GM19452 (cell line): ENCODE results near the gene SNRPA1.

Experiments
- ATAC-seq: cut with Tn5 transposase; IDR thresholded peaks from one replicate; pipeline ENCODE4 v1.9.1; 2021; ENCODE audit not compliant: unreplicated experiment

SNRPA1 gene

DNA sequence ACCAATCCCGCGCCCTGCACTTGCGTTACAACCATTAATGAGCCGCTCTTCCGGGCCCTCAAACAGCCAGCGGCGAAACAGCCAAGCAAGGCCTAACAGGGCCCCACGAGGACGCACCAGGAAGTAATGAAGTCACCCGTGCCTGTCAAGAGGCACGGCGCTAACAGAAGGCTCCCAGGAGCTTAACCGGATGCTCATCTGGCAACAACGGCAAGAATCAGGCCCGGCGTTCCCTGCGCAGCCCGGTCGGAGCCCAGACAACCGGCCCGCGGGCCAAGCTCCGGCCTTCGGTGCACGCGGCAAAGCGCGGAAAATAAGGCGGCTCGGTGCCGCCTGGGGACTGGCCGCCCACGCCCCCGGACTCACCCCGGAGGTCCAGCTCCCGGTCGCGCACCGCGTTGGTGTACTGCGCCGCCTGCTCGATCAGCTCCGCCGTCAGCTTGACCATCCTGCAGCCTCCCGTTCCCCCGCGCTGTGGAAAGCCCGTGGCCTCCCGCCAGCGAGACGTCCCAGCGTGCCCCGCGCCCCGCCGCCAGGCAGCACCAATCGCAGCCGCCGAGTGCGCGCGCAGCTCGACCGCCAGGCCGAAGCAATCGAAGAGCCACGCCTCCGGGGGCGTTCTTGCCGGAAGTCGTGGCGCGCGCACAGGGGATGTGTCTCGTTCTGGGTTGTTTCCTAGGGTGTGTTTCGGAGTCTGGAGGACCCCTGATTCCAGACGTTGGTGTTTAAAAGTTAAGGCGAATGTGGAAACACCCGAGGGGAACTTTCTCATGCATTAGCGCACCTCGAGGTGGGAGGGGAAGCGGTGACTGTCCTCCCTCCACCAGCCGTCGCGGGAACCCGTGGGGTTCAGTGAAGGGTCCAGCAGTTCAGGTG is at the start of gene SNRPA1:
Gene SNRPA1 (minus strand): TSS at position 518 of the 876 bp plus-strand sequence. CDS start 70 bp downstream, at position 448.
- peak; percentile 74 for ATAC-seq

- no peak for ATAC-seq
Observed at GRCh38 chr15:101342056-101342455, 47.0 kb upstream of the SNRPA1 start.

DNA sequence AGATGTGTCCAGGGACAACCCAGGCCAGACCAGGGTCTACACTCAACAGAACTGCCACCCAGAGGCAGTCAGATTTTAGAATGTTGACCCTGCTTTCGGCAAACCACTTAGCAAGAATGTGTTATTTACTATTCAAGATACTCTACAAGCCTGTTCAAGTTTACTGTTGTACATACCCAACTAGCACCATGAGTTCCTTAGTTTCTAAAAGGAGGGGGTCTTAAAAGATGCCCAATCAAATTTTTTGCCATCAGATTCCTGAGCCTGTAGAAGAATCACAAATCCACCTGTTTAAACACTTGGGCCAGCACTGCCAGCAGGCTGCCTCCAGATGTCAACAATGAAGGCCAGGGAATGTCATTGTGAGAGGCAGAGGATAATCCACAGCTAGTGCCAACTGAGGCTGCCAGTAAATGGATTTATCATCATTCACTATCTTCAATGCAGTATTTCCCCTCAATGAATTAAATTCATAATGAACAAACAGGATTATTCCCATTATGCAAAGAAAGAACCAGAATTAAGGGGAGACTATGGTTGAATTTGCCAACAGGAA is 43.5 kb upstream of the SNRPA1 start:
- ATAC-seq, result no peak

DNA sequence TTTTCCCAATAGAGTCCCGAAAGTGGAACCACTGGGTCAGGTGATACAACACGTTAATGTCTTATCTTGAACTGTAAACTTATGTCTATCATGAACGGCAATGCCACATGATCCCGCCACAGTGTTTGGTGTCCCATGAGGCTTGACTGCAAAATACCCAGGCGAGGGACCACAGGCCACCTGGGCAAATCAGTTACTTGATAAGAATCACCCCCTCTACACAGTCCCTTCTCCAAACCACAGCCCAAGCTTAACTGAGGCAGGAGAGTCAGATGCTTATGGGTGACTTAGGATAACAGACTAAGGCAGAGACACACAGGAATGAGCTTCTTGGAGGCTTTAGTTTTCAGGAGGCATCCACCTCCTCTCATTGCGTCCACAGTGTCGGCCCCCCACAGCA is 42.9 kb upstream of the SNRPA1 start:
- no peak for ATAC-seq

DNA sequence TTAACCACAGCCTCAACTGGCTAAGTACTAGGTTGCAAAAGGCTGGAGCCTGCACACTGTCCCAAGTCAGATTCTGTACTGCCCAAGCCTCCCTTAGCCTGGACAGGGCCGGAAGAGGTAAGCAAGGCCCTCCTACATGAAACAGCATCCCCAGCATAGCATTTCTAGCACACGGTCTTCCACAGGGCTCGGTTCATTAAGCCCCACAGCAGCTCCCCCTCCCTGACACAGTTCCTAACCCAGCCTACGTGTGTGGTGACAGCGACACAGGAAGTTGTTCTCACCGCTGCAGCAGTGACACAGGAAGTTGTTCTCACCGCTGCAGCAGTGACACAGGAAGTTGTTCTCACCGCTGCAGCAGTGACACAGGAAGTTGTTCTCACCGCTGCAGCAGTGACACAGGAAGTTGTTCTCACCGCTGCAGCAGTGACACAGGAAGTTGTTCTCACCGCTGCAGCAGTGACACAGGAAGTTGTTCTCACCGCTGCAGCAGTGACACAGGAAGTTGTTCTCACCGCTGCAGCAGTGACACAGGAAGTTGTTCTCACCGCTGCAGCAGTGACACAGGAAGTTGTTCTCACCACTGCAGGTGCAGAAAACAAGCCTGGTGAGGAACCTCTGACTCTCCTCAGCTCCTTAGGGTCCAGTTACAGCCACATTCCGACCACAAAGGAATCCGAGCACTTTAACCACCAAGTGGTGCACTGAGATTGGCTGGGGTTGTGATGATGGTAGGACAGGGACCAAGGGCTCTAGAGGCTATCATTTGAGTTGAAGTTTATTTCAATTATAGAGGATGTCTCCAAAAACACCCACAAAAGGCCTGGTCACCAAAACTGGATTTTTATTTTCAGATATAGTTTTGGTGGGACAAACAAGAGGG is 39.1 kb upstream of the SNRPA1 start:
- ATAC-seq, result peak; percentile 54

- no peak for ATAC-seq
Observed at GRCh38 chr15:101332061-101332467, 37.0 kb upstream of the SNRPA1 start.

GRCh38 chr15:101329867-101330380 is 34.9 kb upstream of the SNRPA1 start:
- no peak for ATAC-seq

DNA sequence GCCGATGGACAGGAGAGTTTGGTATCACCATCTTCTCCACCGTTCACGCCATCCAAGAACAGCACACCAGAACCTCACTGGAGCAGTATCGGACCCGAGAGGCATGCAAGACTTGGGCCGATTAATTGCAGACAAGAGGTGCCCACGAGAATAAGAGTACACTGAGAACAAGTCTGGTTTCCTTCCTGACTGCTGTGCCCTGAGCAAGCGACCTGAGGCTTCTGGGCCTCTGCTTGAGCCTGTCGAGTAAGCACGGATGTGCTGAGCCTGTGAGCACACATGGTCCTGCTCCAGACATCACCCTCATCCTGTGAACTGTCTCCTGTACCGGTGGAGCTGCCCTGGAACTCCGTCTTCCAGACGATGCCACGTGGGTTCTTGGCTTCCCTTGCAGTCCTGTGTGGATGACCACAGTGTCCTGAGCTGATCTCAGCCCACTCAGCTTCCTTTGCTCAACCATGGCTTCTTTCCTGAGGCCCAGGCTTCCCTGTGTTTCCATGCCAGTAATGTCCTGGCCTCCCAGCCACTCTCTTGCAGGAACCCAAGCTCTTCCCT is 34.3 kb upstream of the SNRPA1 start:
- no peak for ATAC-seq

- no peak for ATAC-seq
Observed at GRCh38 chr15:101328001-101328400, 33.0 kb upstream of the SNRPA1 start.

- no peak for ATAC-seq
Observed at GRCh38 chr15:101327147-101327740, 32.2 kb upstream of the SNRPA1 start.

- no peak for ATAC-seq
Observed at GRCh38 chr15:101326462-101327146, 31.6 kb upstream of the SNRPA1 start.

DNA sequence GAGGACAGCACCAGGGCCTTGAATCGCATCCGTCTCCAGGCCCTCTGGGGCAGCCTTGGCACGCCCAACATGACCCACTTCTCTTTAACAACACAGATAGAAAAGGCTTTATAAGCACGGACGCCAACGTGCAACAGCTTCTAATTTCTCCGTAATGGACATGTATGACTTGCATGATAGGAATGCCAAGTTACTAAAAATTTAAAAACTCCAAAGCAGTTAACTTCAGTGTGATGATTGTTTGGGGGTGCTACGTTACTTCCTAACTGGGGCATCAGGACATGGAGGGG is 30.9 kb upstream of the SNRPA1 start:
- ATAC-seq, result no peak

GRCh38 chr15:101325263-101326025 is 30.4 kb upstream of the SNRPA1 start:
- ATAC-seq, result no peak

GRCh38 chr15:101324524-101325177 is 29.6 kb upstream of the SNRPA1 start:
- no peak for ATAC-seq

GRCh38 chr15:101323793-101324523 is 28.9 kb upstream of the SNRPA1 start:
- no peak for ATAC-seq

GRCh38 chr15:101322854-101323477 is 27.9 kb upstream of the SNRPA1 start:
- no peak for ATAC-seq

GRCh38 chr15:101322016-101322695 is 27.1 kb upstream of the SNRPA1 start:
- no peak for ATAC-seq
